GM23338 (cell line): ENCODE results near the gene TNNT3. TPM values are rescaled to one million over a fixed set of nuclear protein-coding genes. Genes with fewer than 3 reads are reported as not detected.

ENCODE experiments used
- ATAC-seq: fragments of 200-7000 bp; cut with Tn5 transposase; 3 replicates; pipeline ENCODE4 v1.9.1; 2020
- DNase-seq: peaks from one replicate; pipeline ENCODE4 v3.0.0-alpha.2; 2015; ENCODE audit warnings: low spot score
- H2AFZ ChIP-seq: fragments of 200-600 bp; sonication (generic); 2 replicates; pipeline ENCODE4 v1.8.0; 2016; ENCODE audit warnings: antibody characterized with exemption, mild to moderate bottlenecking, moderate library complexity
- H3F3A ChIP-seq: fragments of 200-600 bp; sonication (generic); replicated peaks from 2 replicates; pipeline ENCODE4 v1.8.0; 2017; ENCODE audit warnings: antibody characterized with exemption, mixed run types, low read depth
- H3K27ac ChIP-seq: fragments of 200-600 bp; sonication (generic); 2 replicates; pipeline ENCODE4 v1.6.1; 2016; ENCODE audit warnings: low read depth
- H3K27me3 ChIP-seq: fragments of 200-600 bp; sonication (generic); 2 replicates; pipeline ENCODE4 v1.8.0; 2016; ENCODE audit warnings: mild to moderate bottlenecking, mixed run types, moderate library complexity; ENCODE audit not compliant: insufficient read depth
- H3K36me3 ChIP-seq: fragments of 200-600 bp; sonication (generic); 2 replicates; pipeline ENCODE4 v1.8.0; 2016; ENCODE audit warnings: mild to moderate bottlenecking; ENCODE audit not compliant: insufficient read depth
- H3K4me1 ChIP-seq: fragments of 200-600 bp; sonication (generic); 2 replicates; pipeline ENCODE4 v1.8.0; 2016; ENCODE audit warnings: mild to moderate bottlenecking, moderate library complexity; ENCODE audit not compliant: insufficient read depth
- H3K4me2 ChIP-seq: fragments of 200-600 bp; sonication (generic); 2 replicates; pipeline ENCODE4 v1.7.1; 2017; ENCODE audit warnings: mixed run types
- H3K4me3 ChIP-seq: fragments of 200-600 bp; sonication (generic); 2 replicates; pipeline ENCODE4 v1.6.1; 2016; ENCODE audit warnings: mixed run types
- H3K79me2 ChIP-seq: fragments of 200-600 bp; sonication (generic); replicated peaks from 2 replicates; pipeline ENCODE4 v1.8.0; 2017; ENCODE audit warnings: mild to moderate bottlenecking; ENCODE audit not compliant: insufficient read depth
- H3K9me2 ChIP-seq: fragments of 200-600 bp; sonication (generic); 2 replicates; pipeline ENCODE4 v1.8.0; 2017; ENCODE audit not compliant: insufficient read depth
- H4K20me1 ChIP-seq: fragments of 200-600 bp; sonication (generic); replicated peaks from 2 replicates; pipeline ENCODE4 v1.8.0; 2017; ENCODE audit warnings: mild to moderate bottlenecking; ENCODE audit not compliant: insufficient read depth
- H3K27ac Mint-ChIP-seq: 2 replicates; pipeline ENCODE4 v1.8.0; 2020; ENCODE audit warnings: inconsistent platforms, mild to moderate bottlenecking, moderate library complexity, mixed read lengths
- H3K27me3 Mint-ChIP-seq: 3 replicates; pipeline ENCODE4 v1.8.0; 2022; ENCODE audit warnings: low read depth, mild to moderate bottlenecking, moderate library complexity, mixed read lengths, inconsistent platforms; ENCODE audit not compliant: insufficient read depth, poor library complexity
- H3K36me3 Mint-ChIP-seq: 3 replicates; pipeline ENCODE4 v1.8.0; 2021; ENCODE audit warnings: low read depth, mild to moderate bottlenecking, inconsistent platforms, moderate library complexity, mixed read lengths
- H3K4me1 Mint-ChIP-seq: 3 replicates; pipeline ENCODE4 v1.8.0; 2020; ENCODE audit warnings: mild to moderate bottlenecking, inconsistent platforms, mixed read lengths
- H3K4me3 Mint-ChIP-seq: 3 replicates; pipeline ENCODE4 v1.8.0; 2021; ENCODE audit warnings: moderate library complexity, mild to moderate bottlenecking, inconsistent platforms, mixed read lengths
- H3K9me3 Mint-ChIP-seq: 3 replicates; pipeline ENCODE4 v1.8.0; 2020; ENCODE audit warnings: moderate library complexity, mild to moderate bottlenecking, inconsistent platforms, mixed read lengths
- CREB1 ChIP-seq: fragments of 250-450 bp; sonication (Bioruptor Pico); IDR thresholded peaks from 2 replicates; pipeline ENCODE4 v1.5.0; 2020; ENCODE audit warnings: low read depth, mild to moderate bottlenecking, moderate library complexity
- CTCF ChIP-seq, 2 experiments: fragments of 200-600 bp in 1 of 2; sonication (generic) in 1 of 2; conservative IDR thresholded peaks; 2 replicates each; pipeline versions ENCODE4 v1.5.1 to v1.6.1; 2016 to 2017; ENCODE audit warnings: antibody characterized with exemption in 2 of 2, low read depth in 2 of 2, mild to moderate bottlenecking in 2 of 2, moderate library complexity in 1 of 2
- EZH2 ChIP-seq: fragments of 200-600 bp; sonication (generic); IDR thresholded peaks from one replicate; pipeline ENCODE4 v1.8.0; 2017; ENCODE audit warnings: antibody characterized with exemption, mild to moderate bottlenecking, low read depth; ENCODE audit not compliant: unreplicated experiment
- EZH2phosphoT487 ChIP-seq: fragments of 200-600 bp; sonication (generic); IDR thresholded peaks from one replicate; pipeline ENCODE4 v1.8.1; 2018; ENCODE audit warnings: antibody characterized with exemption; ENCODE audit not compliant: unreplicated experiment
- JUNB ChIP-seq: IDR thresholded peaks from one replicate; pipeline ENCODE4 v1.6.1; 2016; ENCODE audit warnings: antibody characterized with exemption; ENCODE audit not compliant: unreplicated experiment
- NANOG ChIP-seq: IDR thresholded peaks from 2 replicates; pipeline ENCODE4 v1.6.1; 2016; ENCODE audit warnings: antibody characterized with exemption, borderline replicate concordance
- POLR2AphosphoS5 ChIP-seq: IDR thresholded peaks from 2 replicates; pipeline ENCODE4 v1.6.1; 2016; ENCODE audit warnings: antibody characterized with exemption, low read depth
- STAT1 ChIP-seq: IDR thresholded peaks from one replicate; pipeline ENCODE4 v1.6.1; 2016; ENCODE audit warnings: antibody characterized with exemption; ENCODE audit not compliant: unreplicated experiment
- ZNF114 ChIP-seq: fragments of 250-450 bp; sonication (Bioruptor Pico); IDR thresholded peaks from 2 replicates; pipeline ENCODE4 v1.5.0; 2020; ENCODE audit warnings: mild to moderate bottlenecking, moderate library complexity
- polyA plus RNA-seq: library from polyadenylated mRNA; unstranded; fragments of >200 nt; fragmentation: Nextera tagmentation; extraction: Ambion mirVana; gene quantifications from 2 replicates; pipeline ENCODE4 v1.2.1, GENCODE V29; 2016
- total RNA-seq: library from RNA; depleted of rRNA; stranded (reverse); fragments of >200 nt; shearing (Covaris generic); gene quantifications from 2 replicates; pipeline ENCODE4 v1.2.3, GENCODE V29; 2014
- TF ChIP-seq, protein P1 (sequence below): IDR thresholded peaks from 2 replicates; pipeline ENCODE4 v1.6.1; 2016; ENCODE audit warnings: antibody characterized with exemption

Gene TNNT3
- total and polyA plus RNA-seq, 2 experiments from 2014 or later = not detected

DNA sequence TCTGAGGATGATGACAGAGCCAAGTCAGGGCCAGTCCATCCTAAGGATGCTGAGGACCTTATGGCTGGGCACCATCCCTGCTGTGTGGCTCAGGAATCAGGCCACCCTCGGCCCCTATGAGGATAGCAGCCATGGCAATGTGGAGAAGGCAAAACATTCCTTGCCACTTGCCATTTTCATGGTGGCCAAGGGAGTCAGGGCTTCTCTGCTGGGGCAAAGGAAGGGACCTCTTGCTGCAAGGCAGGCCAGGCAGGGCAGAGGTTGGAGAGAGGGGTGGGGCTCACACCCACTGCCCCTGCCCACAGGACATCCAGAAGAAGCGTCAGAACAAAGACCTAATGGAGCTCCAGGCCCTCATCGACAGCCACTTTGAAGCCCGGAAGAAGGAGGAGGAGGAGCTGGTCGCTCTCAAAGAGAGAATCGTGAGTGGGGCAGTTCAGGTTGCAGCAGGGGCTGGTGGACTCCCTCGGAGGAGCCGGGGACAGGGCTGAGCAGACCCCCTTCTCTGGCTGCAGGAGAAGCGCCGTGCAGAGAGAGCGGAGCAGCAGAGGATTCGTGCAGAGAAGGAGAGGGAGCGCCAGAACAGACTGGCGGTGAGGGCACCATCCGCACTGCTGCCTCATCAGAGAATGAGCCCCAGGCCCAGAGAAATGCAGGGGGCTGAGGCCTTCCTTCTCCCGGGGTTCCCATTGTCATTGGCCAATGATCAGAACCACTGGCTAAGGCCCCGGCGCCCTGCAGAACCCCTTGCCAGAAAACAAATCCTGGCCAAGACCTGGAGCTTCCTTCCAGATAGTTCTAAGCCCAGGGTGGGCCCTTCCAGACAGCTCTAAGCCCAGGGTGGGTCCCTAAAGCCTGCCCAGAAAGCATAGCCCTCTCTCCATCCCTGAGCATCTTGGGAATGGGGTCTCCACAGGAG lies 14.2 kb downstream of the TNNT3 start:
- H3K27me3 Mint-ChIP-seq = peaks cover 17% of the 10 kb centered on the region
- no peak overlapping the region for H3K4me3 Mint-ChIP-seq
- Histone ChIP-seq H3K4me3 (no peak overlapping the region), H3K9me2 (no peaks in the 10 kb centered on the region), H2AFZ (no peak overlapping the region), H3F3A (no peaks in the 10 kb centered on the region), H3K79me2 (no peaks in the 10 kb centered on the region), H3K36me3 (no peaks in the 10 kb centered on the region), H4K20me1 (no peaks in the 10 kb centered on the region), H3K4me2 (no peak overlapping the region), H3K4me1 (no peaks in the 10 kb centered on the region), H3K27ac (no peak overlapping the region), H3K27me3 (no peaks in the 10 kb centered on the region)
- no peaks in the 10 kb centered on the region for H3K36me3 Mint-ChIP-seq
- DNase-seq = no peak
- 0 out of 3 replicates have a peak, but pooled peaks cover 5% of the 10 kb centered on the region for H3K4me1 Mint-ChIP-seq
- H3K9me3 Mint-ChIP-seq = no peaks in the 10 kb centered on the region
- H3K27ac Mint-ChIP-seq = no peak overlapping the region
- TF ChIP-seq CTCF (conservative IDR thresholded peaks at IDR 0.05; ENCODE audit: low read depth in 2 of 2) = no peak
- TF ChIP-seq JUNB = no peak
- TF ChIP-seq CREB1 = no peak
- no peak for TF ChIP-seq EZH2phosphoT487
- no peak for TF ChIP-seq EZH2
- TF ChIP-seq, protein P1, sequence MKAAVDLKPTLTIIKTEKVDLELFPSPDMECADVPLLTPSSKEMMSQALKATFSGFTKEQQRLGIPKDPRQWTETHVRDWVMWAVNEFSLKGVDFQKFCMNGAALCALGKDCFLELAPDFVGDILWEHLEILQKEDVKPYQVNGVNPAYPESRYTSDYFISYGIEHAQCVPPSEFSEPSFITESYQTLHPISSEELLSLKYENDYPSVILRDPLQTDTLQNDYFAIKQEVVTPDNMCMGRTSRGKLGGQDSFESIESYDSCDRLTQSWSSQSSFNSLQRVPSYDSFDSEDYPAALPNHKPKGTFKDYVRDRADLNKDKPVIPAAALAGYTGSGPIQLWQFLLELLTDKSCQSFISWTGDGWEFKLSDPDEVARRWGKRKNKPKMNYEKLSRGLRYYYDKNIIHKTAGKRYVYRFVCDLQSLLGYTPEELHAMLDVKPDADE = no peak
- ATAC-seq = no peak

DNA sequence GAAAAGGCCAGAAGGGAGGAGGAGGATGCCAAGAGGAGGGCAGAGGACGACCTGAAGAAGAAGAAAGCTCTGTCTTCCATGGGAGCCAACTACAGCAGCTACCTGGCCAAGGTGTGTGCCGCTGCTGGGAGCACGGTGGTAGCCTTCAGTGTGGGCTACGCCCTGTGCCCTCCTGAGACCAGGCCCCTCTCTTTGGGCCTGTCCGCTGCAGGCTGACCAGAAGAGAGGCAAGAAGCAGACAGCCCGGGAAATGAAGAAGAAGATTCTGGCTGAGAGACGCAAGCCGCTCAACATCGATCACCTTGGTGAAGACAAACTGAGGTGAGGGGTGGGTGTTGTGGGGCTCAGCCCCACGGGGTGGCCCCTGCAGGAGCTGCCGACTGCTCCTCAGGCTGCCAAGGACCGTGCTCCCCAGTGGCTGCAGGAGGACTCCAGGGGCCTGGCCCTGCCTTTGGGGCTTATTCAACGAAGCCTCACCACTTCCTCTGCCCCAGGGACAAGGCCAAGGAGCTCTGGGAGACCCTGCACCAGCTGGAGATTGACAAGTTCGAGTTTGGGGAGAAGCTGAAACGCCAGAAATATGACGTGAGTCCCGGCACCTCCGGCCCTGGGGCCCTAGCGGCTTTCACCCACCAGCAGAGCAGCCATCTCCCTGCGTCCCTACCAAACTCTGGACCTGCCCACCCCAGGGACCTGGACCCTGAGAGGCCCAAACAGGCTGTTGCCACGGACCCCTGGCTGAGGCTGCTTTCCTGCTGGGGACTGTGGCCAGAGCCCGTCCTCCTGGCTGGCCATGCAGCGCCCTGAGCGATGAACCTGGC lies 15.0 kb downstream of the TNNT3 start:
- H3F3A ChIP-seq = no peaks in the 10 kb centered on the region
- DNase-seq (no peak), ATAC-seq (no peak)
- H3K27ac Mint-ChIP-seq = no peak overlapping the region
- no peaks in the 10 kb centered on the region for H3K79me2 ChIP-seq
- H3K4me1 ChIP-seq = no peaks in the 10 kb centered on the region
- no peak overlapping the region for H2AFZ ChIP-seq
- no peak overlapping the region for H3K27ac ChIP-seq
- no peaks in the 10 kb centered on the region for H3K36me3 ChIP-seq
- no peak overlapping the region for H3K4me3 Mint-ChIP-seq
- H3K27me3 Mint-ChIP-seq = peaks cover 17% of the 10 kb centered on the region
- H3K4me2 ChIP-seq = no peak overlapping the region
- H3K4me3 ChIP-seq = no peak overlapping the region
- H3K9me3 Mint-ChIP-seq = no peaks in the 10 kb centered on the region
- no peaks in the 10 kb centered on the region for H3K27me3 ChIP-seq
- no peaks in the 10 kb centered on the region for H3K9me2 ChIP-seq
- H3K4me1 Mint-ChIP-seq = peaks cover 7% of the 10 kb centered on the region; the same call in 2 of the 3 replicates
- H4K20me1 ChIP-seq = no peaks in the 10 kb centered on the region
- H3K36me3 Mint-ChIP-seq = no peaks in the 10 kb centered on the region
- no peak for TF ChIP-seq POLR2AphosphoS5
- TF ChIP-seq NANOG = no peak
- TF ChIP-seq JUNB = no peak
- no peak for TF ChIP-seq ZNF114 (CRISPR knock-in tag)
- no peak for TF ChIP-seq STAT1
- TF ChIP-seq, protein P1 = no peak
- TF ChIP-seq CREB1 = no peak
